PC-3 (cell line): ENCODE measurements around the gene RGS14.

Experiments used
- EZH2 ChIP-seq: fragments of 300-600 bp; sonication (generic); IDR thresholded peaks from one replicate; pipeline ENCODE4 v1.6.1; 2017; ENCODE audit warnings: antibody characterized with exemption, mild to moderate bottlenecking, low read length; ENCODE audit not compliant: unreplicated experiment
- EZH2phosphoT487 ChIP-seq: fragments of 300-600 bp; sonication (generic); IDR thresholded peaks from 2 replicates; pipeline ENCODE4 v1.6.1; 2018; ENCODE audit warnings: mild to moderate bottlenecking, antibody characterized with exemption, low read length, borderline replicate concordance
- TF ChIP-seq, protein P1 (sequence below): fragments of 300-600 bp; sonication (generic); conservative IDR thresholded peaks from 2 replicates; pipeline ENCODE4 v1.5.1; 2017; ENCODE audit warnings: antibody characterized with exemption, low read depth, mild to moderate bottlenecking, low read length

GRCh38 chr5:177370488-177371119 is 12.9 kb downstream of the RGS14 start:
- TF ChIP-seq EZH2phosphoT487 (no peak), EZH2 (no peak)
- TF ChIP-seq, protein P1, sequence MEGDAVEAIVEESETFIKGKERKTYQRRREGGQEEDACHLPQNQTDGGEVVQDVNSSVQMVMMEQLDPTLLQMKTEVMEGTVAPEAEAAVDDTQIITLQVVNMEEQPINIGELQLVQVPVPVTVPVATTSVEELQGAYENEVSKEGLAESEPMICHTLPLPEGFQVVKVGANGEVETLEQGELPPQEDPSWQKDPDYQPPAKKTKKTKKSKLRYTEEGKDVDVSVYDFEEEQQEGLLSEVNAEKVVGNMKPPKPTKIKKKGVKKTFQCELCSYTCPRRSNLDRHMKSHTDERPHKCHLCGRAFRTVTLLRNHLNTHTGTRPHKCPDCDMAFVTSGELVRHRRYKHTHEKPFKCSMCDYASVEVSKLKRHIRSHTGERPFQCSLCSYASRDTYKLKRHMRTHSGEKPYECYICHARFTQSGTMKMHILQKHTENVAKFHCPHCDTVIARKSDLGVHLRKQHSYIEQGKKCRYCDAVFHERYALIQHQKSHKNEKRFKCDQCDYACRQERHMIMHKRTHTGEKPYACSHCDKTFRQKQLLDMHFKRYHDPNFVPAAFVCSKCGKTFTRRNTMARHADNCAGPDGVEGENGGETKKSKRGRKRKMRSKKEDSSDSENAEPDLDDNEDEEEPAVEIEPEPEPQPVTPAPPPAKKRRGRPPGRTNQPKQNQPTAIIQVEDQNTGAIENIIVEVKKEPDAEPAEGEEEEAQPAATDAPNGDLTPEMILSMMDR, result peak; percentile 57
